Effector memory CD8-positive, alpha-beta T cell (primary cell): ENCODE results near the gene TMPRSS6.
A peak's percentile ranks its signal among the peaks of the same experiment; 100 is the strongest.

ENCODE experiments used
- ATAC-seq: fragments of 150-1000 bp; cut with Tn5 transposase; replicated peaks from 2 replicates; pipeline ENCODE4 v1.10.0; 2021; ENCODE audit warnings: mild to moderate bottlenecking, moderate library complexity
- DNase-seq, 3 experiments: peaks; one replicate each; pipeline ENCODE4 v3.0.0; 2021
- H3K27ac Mint-ChIP-seq, 2 donors: one replicate each; pipeline ENCODE4 v1.8.0; 2022; ENCODE audit warnings: mild to moderate bottlenecking in 2 of 2, mixed read lengths in 2 of 2, moderate library complexity in 2 of 2
- H3K27me3 Mint-ChIP-seq, 2 donors: one replicate each; pipeline ENCODE4 v1.8.0; 2022; ENCODE audit warnings: mixed read lengths in 2 of 2
- H3K36me3 Mint-ChIP-seq: one replicate; pipeline ENCODE4 v1.8.0; 2022; ENCODE audit warnings: mild to moderate bottlenecking, moderate library complexity, mixed read lengths; ENCODE audit not compliant: insufficient read depth
- H3K4me1 Mint-ChIP-seq, 2 donors: one replicate each; pipeline ENCODE4 v1.8.0; 2022; ENCODE audit warnings: low read depth in 2 of 2, mixed read lengths in 2 of 2
- H3K4me3 Mint-ChIP-seq, 2 donors: one replicate each; pipeline ENCODE4 v1.8.0; 2022; ENCODE audit warnings: mild to moderate bottlenecking in 2 of 2, mixed read lengths in 2 of 2, moderate library complexity in 2 of 2
- H3K9me3 Mint-ChIP-seq, 2 donors: one replicate each; pipeline ENCODE4 v1.8.0; 2022; ENCODE audit warnings: mixed read lengths in 2 of 2

Gene TMPRSS6

GRCh38 chr22:37070744-37071143 is 38.8 kb downstream of the TMPRSS6 start:
- Mint-ChIP-seq H3K27ac (no peak overlapping the region), H3K9me3 (no peaks in the 10 kb centered on the region), H3K4me3 (no peak overlapping the region), H3K27me3 (peaks cover 22 to 24% of the 10 kb centered on the region in 2 donors), H3K4me1 (peaks cover 0 to 2% of the 10 kb centered on the region in 2 donors), H3K36me3 (no peaks in the 10 kb centered on the region)
- ATAC-seq (no peak), DNase-seq (no peak)

DNA sequence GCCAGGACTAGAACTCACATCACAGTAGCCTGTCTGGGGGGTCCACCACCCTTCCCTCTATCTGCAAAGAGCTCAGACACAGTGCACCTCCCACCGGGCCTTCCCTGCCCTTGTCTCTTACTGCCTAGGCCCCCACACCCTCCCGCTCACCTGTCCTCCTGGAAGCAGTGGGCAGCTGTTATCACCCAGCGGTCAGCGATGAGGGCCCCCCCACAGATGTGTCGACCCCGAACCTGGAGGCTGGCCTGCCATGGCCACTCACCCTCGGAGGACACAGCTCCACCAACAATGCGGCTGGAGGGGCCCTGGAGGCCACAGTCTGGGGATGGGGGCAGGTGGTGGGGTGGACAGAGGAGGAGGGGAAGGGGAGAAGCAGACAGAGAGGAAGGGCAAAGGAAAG is 39.2 kb downstream of the TMPRSS6 start:
- Mint-ChIP-seq H3K9me3 (no peaks in the 10 kb centered on the region), H3K4me3 (no peak overlapping the region), H3K27ac (no peak overlapping the region), H3K36me3 (no peaks in the 10 kb centered on the region), H3K27me3 (peaks cover 18 to 20% of the 10 kb centered on the region in 2 donors), H3K4me1 (no peaks in the 10 kb centered on the region)
- DNase-seq: no peak
- ATAC-seq: no peak

DNA sequence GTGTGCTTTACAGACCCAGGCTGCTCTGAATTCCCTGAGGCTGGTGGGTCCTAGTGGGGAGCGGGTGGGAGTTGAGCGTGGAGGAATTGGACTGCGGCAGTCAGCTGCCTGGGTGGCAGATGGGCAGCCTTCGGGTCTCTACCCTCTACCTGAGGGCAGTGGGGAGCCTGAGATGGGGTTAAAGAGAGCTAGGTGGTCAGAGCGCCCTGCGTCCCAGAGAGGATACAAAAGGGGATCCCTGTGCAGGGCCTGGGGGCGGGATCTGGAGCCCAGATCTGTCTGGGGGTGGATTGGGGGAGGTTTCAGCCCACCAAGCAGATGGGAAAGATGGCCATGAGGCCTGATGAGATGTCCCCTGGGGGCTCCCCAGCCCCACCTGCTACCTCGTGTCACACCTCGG is 39.8 kb downstream of the TMPRSS6 start:
- Mint-ChIP-seq H3K27me3 (peaks cover 12 to 15% of the 10 kb centered on the region in 2 donors), H3K4me1 (no peaks in the 10 kb centered on the region), H3K4me3 (no peak overlapping the region), H3K27ac (no peak overlapping the region), H3K9me3 (no peaks in the 10 kb centered on the region), H3K36me3 (peaks cover 5% of the 10 kb centered on the region)
- ATAC-seq (no peak), DNase-seq (no peak)

- H3K27me3 Mint-ChIP-seq: peaks cover 12 to 15% of the 10 kb centered on the region in 2 donors
- ATAC-seq (no peak), DNase-seq (no peak)
- no peak overlapping the region for H3K4me3 Mint-ChIP-seq
- peaks cover 8% of the 10 kb centered on the region for H3K36me3 Mint-ChIP-seq
- no peaks in the 10 kb centered on the region for H3K9me3 Mint-ChIP-seq
- H3K27ac Mint-ChIP-seq: no peak overlapping the region
- H3K4me1 Mint-ChIP-seq: peaks cover 0 to under 1% of the 10 kb centered on the region in 2 donors
Observed at GRCh38 chr22:37069319-37069718, 40.2 kb downstream of the TMPRSS6 start.

- DNase-seq (no peak), ATAC-seq (peak; percentile 26)
- H3K4me1 Mint-ChIP-seq: peaks cover 0 to 2% of the 10 kb centered on the region in 2 donors
- peaks cover 8% of the 10 kb centered on the region for H3K36me3 Mint-ChIP-seq
- H3K9me3 Mint-ChIP-seq: no peaks in the 10 kb centered on the region
- peaks cover 10 to 12% of the 10 kb centered on the region in 2 donors for H3K27me3 Mint-ChIP-seq
- H3K27ac Mint-ChIP-seq: no peak overlapping the region
- H3K4me3 Mint-ChIP-seq: no peak overlapping the region
Observed at GRCh38 chr22:37068859-37069258, 40.7 kb downstream of the TMPRSS6 start.

GRCh38 chr22:37067428-37067827 is 42.1 kb downstream of the TMPRSS6 start:
- Mint-ChIP-seq H3K4me3 (no peak overlapping the region), H3K27me3 (peaks cover 10 to 12% of the 10 kb centered on the region in 2 donors), H3K36me3 (peaks cover 8% of the 10 kb centered on the region), H3K4me1 (peaks cover 0 to 2% of the 10 kb centered on the region in 2 donors), H3K27ac (no peak overlapping the region), H3K9me3 (no peaks in the 10 kb centered on the region)
- DNase-seq (no peak), ATAC-seq (no peak)

DNA sequence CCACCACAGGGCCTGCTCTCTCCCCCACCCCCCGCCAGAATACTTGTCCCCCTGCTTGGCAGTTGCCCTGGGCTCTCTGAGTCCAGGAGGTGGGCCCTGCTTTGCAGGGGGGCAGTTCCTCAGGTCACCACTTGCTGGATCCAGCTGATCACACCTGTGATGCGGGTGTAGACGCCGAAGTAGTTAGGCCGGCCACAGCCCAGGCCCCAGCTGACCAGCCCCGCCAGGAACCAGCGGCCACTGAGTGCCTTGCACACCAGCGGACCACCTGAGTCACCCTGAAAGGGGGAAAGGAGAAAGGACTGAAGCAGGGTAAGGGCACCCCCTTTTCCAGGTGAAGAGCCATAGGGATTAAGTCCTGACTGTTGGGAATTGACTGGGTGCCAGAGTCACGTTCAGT is 43.6 kb downstream of the TMPRSS6 start:
- ATAC-seq (no peak), DNase-seq (no peak)
- H3K27me3 Mint-ChIP-seq: peaks cover 10 to 12% of the 10 kb centered on the region in 2 donors
- H3K9me3 Mint-ChIP-seq: no peaks in the 10 kb centered on the region
- H3K4me3 Mint-ChIP-seq: no peak overlapping the region
- H3K4me1 Mint-ChIP-seq: peaks cover 0 to 4% of the 10 kb centered on the region in 2 donors
- H3K27ac Mint-ChIP-seq: peak overlapping the region in 1 of 2 donors; percentile 10
- peaks cover 8% of the 10 kb centered on the region for H3K36me3 Mint-ChIP-seq

GRCh38 chr22:37065180-37065579 is 44.3 kb downstream of the TMPRSS6 start:
- Mint-ChIP-seq H3K27ac (no peak overlapping the region), H3K4me1 (peaks cover 0 to 6% of the 10 kb centered on the region in 2 donors), H3K36me3 (peaks cover 8% of the 10 kb centered on the region), H3K9me3 (no peaks in the 10 kb centered on the region), H3K27me3 (peaks cover 8 to 12% of the 10 kb centered on the region in 2 donors), H3K4me3 (no peak overlapping the region)
- no peak for ATAC-seq
- no peak for DNase-seq

GRCh38 chr22:37064553-37064952 is 45.0 kb downstream of the TMPRSS6 start:
- no peak for DNase-seq
- no peak overlapping the region for H3K4me3 Mint-ChIP-seq
- peak overlapping the region in 1 of 2 donors; percentile 44 for H3K27ac Mint-ChIP-seq
- ATAC-seq: no peak
- no peaks in the 10 kb centered on the region for H3K9me3 Mint-ChIP-seq
- peaks cover 0 to 7% of the 10 kb centered on the region in 2 donors for H3K4me1 Mint-ChIP-seq
- peaks cover 2 to 12% of the 10 kb centered on the region in 2 donors for H3K27me3 Mint-ChIP-seq
- H3K36me3 Mint-ChIP-seq: peaks cover 11% of the 10 kb centered on the region

DNA sequence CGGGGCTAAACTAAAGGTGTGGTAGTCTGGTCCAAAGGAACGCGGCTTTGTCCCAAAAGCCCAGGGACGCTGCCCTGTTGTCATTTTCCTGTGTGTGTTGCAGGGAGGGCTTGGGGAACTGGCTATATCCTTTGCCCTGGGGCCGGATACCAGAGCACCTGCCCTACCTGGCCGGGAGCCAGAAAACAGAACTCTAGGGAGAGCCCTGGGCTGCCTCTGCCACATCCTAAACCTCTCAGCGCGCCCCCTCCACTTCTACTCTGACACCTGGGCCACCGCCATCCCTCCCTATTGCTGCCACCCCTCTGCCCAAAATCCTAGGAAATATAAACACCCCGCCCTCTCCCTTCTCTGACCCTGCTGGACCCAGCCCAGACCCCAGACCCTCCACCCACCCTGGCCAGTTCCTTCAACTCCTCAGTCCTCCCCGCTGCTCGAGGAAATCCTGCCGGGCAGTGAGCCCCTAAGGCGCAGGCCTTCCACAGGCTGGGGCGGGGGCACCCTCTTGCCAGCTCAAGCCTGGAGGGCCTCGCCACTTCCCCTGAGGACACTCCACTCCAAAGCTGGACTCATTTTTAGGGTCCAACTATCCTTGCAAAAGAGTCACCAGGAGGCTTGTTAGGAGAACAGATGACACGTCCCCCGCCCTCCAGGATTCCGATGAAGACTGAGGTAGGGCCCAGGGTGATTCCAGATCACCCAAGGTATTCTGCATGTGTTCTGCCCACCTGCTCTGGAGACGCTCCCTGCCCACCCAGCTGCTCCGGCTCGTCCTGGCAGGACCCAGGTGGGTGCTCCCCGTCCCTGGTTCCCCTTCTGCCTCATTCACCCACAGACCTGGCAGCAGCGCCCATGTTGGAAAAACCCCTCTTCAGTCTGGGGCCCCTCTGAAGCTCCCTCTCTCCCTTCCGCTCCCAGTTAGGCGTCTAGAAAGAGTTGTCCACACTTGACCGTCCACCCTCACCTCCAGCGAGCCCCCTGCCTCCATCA is 45.8 kb downstream of the TMPRSS6 start:
- H3K36me3 Mint-ChIP-seq: peaks cover 12% of the 10 kb centered on the region
- peaks cover 0 to 7% of the 10 kb centered on the region in 2 donors for H3K4me1 Mint-ChIP-seq
- no peak for DNase-seq
- no peaks in the 10 kb centered on the region for H3K9me3 Mint-ChIP-seq
- H3K27me3 Mint-ChIP-seq: peaks cover 0 to 12% of the 10 kb centered on the region in 2 donors
- H3K4me3 Mint-ChIP-seq: no peak overlapping the region
- peak overlapping the region in 1 of 2 donors; percentile 44 for H3K27ac Mint-ChIP-seq
- ATAC-seq: no peak

DNA sequence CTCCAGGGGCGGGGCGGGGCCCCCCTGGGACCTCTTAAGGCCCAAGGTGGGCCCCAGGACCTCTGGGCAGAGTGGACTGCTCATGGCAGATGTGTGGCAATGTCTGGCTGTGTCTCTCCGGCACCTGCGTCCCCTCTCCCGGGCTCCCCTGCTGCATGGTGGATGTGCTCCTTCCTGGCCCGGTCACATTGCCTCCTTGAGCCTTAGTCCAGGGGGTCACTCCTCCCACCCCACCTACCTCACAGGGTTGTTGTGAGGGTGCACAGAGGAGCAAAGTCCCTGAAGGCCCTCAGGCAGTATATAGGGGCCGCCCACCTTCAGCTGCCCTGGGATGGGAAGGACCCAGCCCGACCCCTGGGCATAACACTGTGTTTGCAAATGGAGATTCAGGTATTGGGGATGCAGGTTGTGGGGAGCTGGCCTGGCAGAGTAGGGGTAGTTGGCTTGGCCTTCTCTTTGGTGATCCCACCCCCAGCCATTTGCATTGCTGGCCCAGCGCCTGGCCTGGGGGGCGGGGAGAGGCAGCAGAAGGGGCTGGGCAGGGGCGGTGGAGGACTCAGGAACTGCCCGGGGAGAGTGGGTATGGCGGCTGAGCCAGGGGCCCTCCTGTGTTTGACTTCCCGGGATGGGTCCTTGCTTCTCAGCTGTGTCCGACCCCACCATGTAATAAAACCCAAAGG is 46.7 kb downstream of the TMPRSS6 start:
- Mint-ChIP-seq H3K27ac (no peak overlapping the region), H3K4me1 (peaks cover 0 to 7% of the 10 kb centered on the region in 2 donors)

DNA sequence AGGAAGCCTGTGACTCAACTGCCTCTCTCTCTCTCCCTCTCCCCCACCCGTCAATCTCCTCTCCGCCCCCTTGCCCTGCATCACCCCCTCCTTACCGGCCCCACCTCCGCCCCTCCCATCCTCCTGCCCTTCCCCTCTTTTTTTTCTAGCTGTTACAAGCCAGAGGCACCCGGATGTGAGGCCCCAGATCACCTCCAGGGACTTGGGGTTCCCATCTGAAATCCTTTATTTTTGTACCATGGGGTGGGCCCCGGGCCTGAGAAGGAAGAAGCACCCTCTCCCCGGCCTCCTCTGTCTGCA is 47.2 kb downstream of the TMPRSS6 start:
- Mint-ChIP-seq H3K27me3 (no peaks in the 10 kb centered on the region), H3K4me3 (no peak overlapping the region), H3K4me1 (peaks cover 0 to 7% of the 10 kb centered on the region in 2 donors), H3K27ac (no peak overlapping the region), H3K36me3 (peaks cover 18% of the 10 kb centered on the region), H3K9me3 (no peaks in the 10 kb centered on the region)
- no peak for DNase-seq
- ATAC-seq: no peak

More for the DNA sequence above, 46.7 kb downstream of the TMPRSS6 start:
- DNase-seq (no peak), ATAC-seq (no peak)
- Mint-ChIP-seq H3K9me3 (no peaks in the 10 kb centered on the region), H3K36me3 (peaks cover 17% of the 10 kb centered on the region), H3K27me3 (peaks cover 0 to 5% of the 10 kb centered on the region in 2 donors), H3K4me3 (no peak overlapping the region)

GRCh38 chr22:37061611-37062375 is 47.7 kb downstream of the TMPRSS6 start:
- ATAC-seq (no peak), DNase-seq (no peak)
- Mint-ChIP-seq H3K27me3 (no peaks in the 10 kb centered on the region), H3K9me3 (no peaks in the 10 kb centered on the region), H3K4me1 (peaks cover 0 to 7% of the 10 kb centered on the region in 2 donors), H3K36me3 (peaks cover 18% of the 10 kb centered on the region), H3K27ac (no peak overlapping the region), H3K4me3 (peak overlapping the region in 1 of 2 donors; percentile 25)
